ENCODE data around the gene USP6NL. TPM values are rescaled to one million over a fixed set of nuclear protein-coding genes. Genes with fewer than 3 reads are reported as not detected.

USP6NL gene
- total and polyA plus RNA-seq, 3 donors from 2014 or later: 50.4 to 64.9 (median 56.1) TPM

GRCh38 chr10:11443468-11444154, 167.8 kb downstream of the USP6NL start:
- intact Hi-C loops (cut with DNase I; ENCODE audit: low total_unique reads): no loop called here
- Histone ChIP-seq H3K4me3 (no peak overlapping the region), H3K27me3 (no peaks in the 10 kb centered on the region), H3K4me1 (no peaks in the 10 kb centered on the region), H3K36me3 (ENCODE audit: low read depth, missing control alignments) (no peaks in the 10 kb centered on the region), H3K9me3 (no peaks in the 10 kb centered on the region), H3K27ac (no peak overlapping the region)
- DNase-seq: no peak
- WGBS, 2 donors: 90 to 92% methylated on average over 23 of the region's 23 CpGs
- TF ChIP-seq POLR2A (IDR thresholded peaks at IDR 0.05): no peak
- TF ChIP-seq CTCF (IDR thresholded peaks at IDR 0.05): no peak

GRCh38 chr10:11442001-11442773, 169.3 kb downstream of the USP6NL start:
- DNase-seq: no peak
- H3K4me3 ChIP-seq: no peak overlapping the region
- H3K4me1 ChIP-seq: no peaks in the 10 kb centered on the region
- 94% methylated on average over 16 of the region's 16 CpGs for WGBS, 2 donors
- H3K9me3 ChIP-seq: no peaks in the 10 kb centered on the region
- H3K27me3 ChIP-seq: no peaks in the 10 kb centered on the region
- TF ChIP-seq POLR2A (IDR thresholded peaks at IDR 0.05): no peak
- TF ChIP-seq CTCF (IDR thresholded peaks at IDR 0.05): no peak
- no peak overlapping the region for H3K27ac ChIP-seq
- intact Hi-C loops (cut with DNase I; ENCODE audit: low total_unique reads): no loop called here
- H3K36me3 ChIP-seq (ENCODE audit: low read depth, missing control alignments): no peaks in the 10 kb centered on the region

GRCh38 chr10:11441151-11441535, 170.3 kb downstream of the USP6NL start:
- Histone ChIP-seq H3K4me1 (no peaks in the 10 kb centered on the region), H3K9me3 (no peaks in the 10 kb centered on the region), H3K4me3 (no peak overlapping the region), H3K36me3 (ENCODE audit: low read depth, missing control alignments) (no peaks in the 10 kb centered on the region), H3K27me3 (no peaks in the 10 kb centered on the region), H3K27ac (no peak overlapping the region)
- no peak for DNase-seq
- WGBS, 2 donors: 89 to 98% methylated on average over 16 of the region's 16 CpGs
- intact Hi-C loops (cut with DNase I; ENCODE audit: low total_unique reads): no loop called here
- TF ChIP-seq POLR2A (IDR thresholded peaks at IDR 0.05): no peak
- no peak for TF ChIP-seq CTCF (IDR thresholded peaks at IDR 0.05)

- WGBS, 2 donors: 90 to 91% methylated on average over 15 of the region's 15 CpGs
- intact Hi-C loops (cut with DNase I; ENCODE audit: low total_unique reads): no loop called here
- no peak overlapping the region for H3K4me3 ChIP-seq
- TF ChIP-seq POLR2A (IDR thresholded peaks at IDR 0.05) (no peak), CTCF (IDR thresholded peaks at IDR 0.05) (no peak)
- no peaks in the 10 kb centered on the region for H3K9me3 ChIP-seq
- H3K27me3 ChIP-seq: no peaks in the 10 kb centered on the region
- H3K36me3 ChIP-seq (ENCODE audit: low read depth, missing control alignments): no peaks in the 10 kb centered on the region
- DNase-seq: no peak
- no peak overlapping the region for H3K27ac ChIP-seq
- H3K4me1 ChIP-seq: no peaks in the 10 kb centered on the region
These were observed 170.9 kb downstream of the USP6NL start for GRCh38 chr10:11440250-11441150.

Measured in testis (tissue), 3 donors.